H1 (cell line): ENCODE measurements around the gene ZDHHC16. TPM values are rescaled to one million over a fixed set of nuclear protein-coding genes. Genes with fewer than 3 reads are reported as not detected.

ENCODE experiments used
- CTCF ChIA-PET: fragments of 300-600 bp; sonication (Branson Sonifier 250); formaldehyde crosslinking; loops from one replicate; lab custom pipeline; 2021; ENCODE audit not compliant: partially characterized antibody; lab: Charles Lee
- POLR2A ChIA-PET: fragments of 300-600 bp; sonication (Branson Sonifier 250); formaldehyde crosslinking; loops from one replicate; lab custom pipeline; 2021; ENCODE audit warnings: inconsistent platforms; ENCODE audit not compliant: partially characterized antibody; lab: Charles Lee
- DNase-seq, 2 experiments: peaks; one replicate each; pipeline versions ENCODE4 v3.0.0 to v3.0.0-alpha.2; 2010 to 2022; ENCODE audit warnings: low spot score in 2 of 2, low read depth in 1 of 2, mixed read lengths in 1 of 2
- FAIRE-seq: peaks from 2 replicates; lab custom pipeline; 2011; peaks lifted over from hg19 to GRCh38; lab: Jason Lieb, UNC
- H2AFZ ChIP-seq: 2 replicates; pipeline ENCODE4 v1.8.1; 2012; ENCODE audit warnings: low read length, inconsistent platforms
- H2AK5ac ChIP-seq: 2 replicates; pipeline ENCODE4 v1.6.1; 2013; ENCODE audit warnings: low read depth, low read length
- H2BK120ac ChIP-seq: replicated peaks from 2 replicates; pipeline ENCODE3; 2013; ENCODE audit warnings: low read depth, low read length, inconsistent platforms
- H2BK12ac ChIP-seq: 2 replicates; pipeline ENCODE4 v1.6.1; 2013; ENCODE audit warnings: low read depth, low read length
- H2BK15ac ChIP-seq: 2 replicates; pipeline ENCODE4 v1.6.1; 2013; ENCODE audit warnings: low read length
- H2BK20ac ChIP-seq: 2 replicates; pipeline ENCODE4 v1.6.1; 2013; ENCODE audit warnings: low read length
- H2BK5ac ChIP-seq: 2 replicates; pipeline ENCODE4 v1.6.1; 2013; ENCODE audit warnings: low read depth, low read length
- H3K14ac ChIP-seq: 2 replicates; pipeline ENCODE4 v1.6.1; 2013; ENCODE audit warnings: inconsistent platforms; ENCODE audit not compliant: insufficient read length
- H3K18ac ChIP-seq: 2 replicates; pipeline ENCODE4 v1.6.1; 2013; ENCODE audit warnings: low read length; ENCODE audit errors: extremely low read depth
- H3K23ac ChIP-seq: 2 replicates; pipeline ENCODE4 v1.6.1; 2013; ENCODE audit warnings: inconsistent platforms; ENCODE audit not compliant: insufficient read length
- H3K23me2 ChIP-seq: 2 replicates; pipeline ENCODE4 v1.6.1; 2013; ENCODE audit warnings: low read depth, low read length
- H3K27ac ChIP-seq: 2 replicates; pipeline ENCODE4 v1.6.1; 2011; ENCODE audit warnings: low read depth, low read length, inconsistent platforms
- H3K27me3 ChIP-seq, 4 experiments: replicated peaks in 1 of 4; 1 replicate in 1 of 4; 2 replicates in 3 of 4; pipeline versions ENCODE4 v1.6.1 to v1.8.1; 2011 to 2013; ENCODE audit warnings: low read length in 3 of 4, mild to moderate bottlenecking in 3 of 4, inconsistent platforms in 2 of 4, mixed read lengths in 2 of 4, moderate library complexity in 1 of 4; ENCODE audit not compliant: control insufficient read depth in 3 of 4, insufficient read depth in 3 of 4; ENCODE audit errors: extremely low read depth in 1 of 4
- H3K36me3 ChIP-seq, 4 experiments: 2 replicates each; pipeline versions ENCODE4 v1.6.1 to v1.8.1; 2011 to 2013; ENCODE audit warnings: mild to moderate bottlenecking in 4 of 4, low read length in 3 of 4, moderate library complexity in 2 of 4, control low read depth in 1 of 4, inconsistent platforms in 1 of 4; ENCODE audit not compliant: insufficient read depth in 4 of 4, control insufficient read depth in 2 of 4
- H3K4ac ChIP-seq: replicated peaks from 2 replicates; pipeline ENCODE3; 2013; ENCODE audit warnings: low read length, low read depth, mixed read lengths, inconsistent platforms; ENCODE audit not compliant: insufficient read length
- H3K4me1 ChIP-seq, 4 experiments: replicated peaks in 1 of 4; 1 replicate in 1 of 4; 2 replicates in 3 of 4; pipeline versions ENCODE4 v1.6.1 to v1.8.1; 2011 to 2013; ENCODE audit warnings: low read length in 3 of 4, inconsistent platforms in 2 of 4, mixed read lengths in 1 of 4; ENCODE audit not compliant: insufficient read depth in 4 of 4, control insufficient read depth in 3 of 4
- H3K4me2 ChIP-seq, 2 experiments: 2 replicates each; pipeline versions ENCODE4 v1.6.1 to v1.8.1; 2011 to 2013; ENCODE audit warnings: low read depth in 2 of 2, low read length in 2 of 2, control low read depth in 1 of 2, inconsistent platforms in 1 of 2, mild to moderate bottlenecking in 1 of 2; ENCODE audit not compliant: insufficient read depth in 1 of 2
- H3K4me3 ChIP-seq, 4 experiments: fragments of 200-600, 300-600 bp in 1 of 4; sonication (generic), shearing (Covaris generic), sonication (Bioruptor Twin) in 1 of 4; 2 replicates each; pipeline versions ENCODE4 v1.5.1 to v1.8.1; 2011 to 2016; ENCODE audit warnings: low read length in 4 of 4, low read depth in 3 of 4, control low read depth in 2 of 4, inconsistent platforms in 2 of 4, mild to moderate bottlenecking in 2 of 4, mixed read lengths in 1 of 4, moderate library complexity in 1 of 4; ENCODE audit not compliant: insufficient read depth in 2 of 4; ENCODE audit errors: extremely low read depth in 1 of 4
- H3K56ac ChIP-seq: replicated peaks from 2 replicates; pipeline ENCODE3; 2013; ENCODE audit warnings: low read depth, mild to moderate bottlenecking, mixed read lengths, low read length, inconsistent platforms; ENCODE audit not compliant: insufficient read length
- H3K79me1 ChIP-seq: 2 replicates; pipeline ENCODE4 v1.6.1; 2013; ENCODE audit warnings: low read depth, low read length, control low read depth
- H3K79me2 ChIP-seq, 2 experiments: 2 replicates each; pipeline versions ENCODE4 v1.6.1 to v1.8.1; 2012 to 2013; ENCODE audit warnings: low read length in 2 of 2, mild to moderate bottlenecking in 2 of 2, inconsistent platforms in 1 of 2; ENCODE audit not compliant: insufficient read depth in 2 of 2, control insufficient read depth in 1 of 2
- H3K9ac ChIP-seq, 4 experiments: replicated peaks in 1 of 4; 1 replicate in 1 of 4; 2 replicates in 3 of 4; pipeline versions ENCODE4 v1.6.1 to v1.8.1; 2011 to 2013; ENCODE audit warnings: low read depth in 3 of 4, low read length in 3 of 4, control low read depth in 2 of 4, mild to moderate bottlenecking in 2 of 4, moderate library complexity in 2 of 4, inconsistent platforms in 1 of 4; ENCODE audit errors: extremely low read depth in 1 of 4
- H3K9me3 ChIP-seq, 2 experiments: 2 replicates each; pipeline versions ENCODE4 v1.6.1 to v1.8.1; 2012 to 2013; ENCODE audit warnings: mild to moderate bottlenecking in 2 of 2, moderate library complexity in 2 of 2, control low read depth in 1 of 2, inconsistent platforms in 1 of 2, low read depth in 1 of 2, low read length in 1 of 2, mixed read lengths in 1 of 2; ENCODE audit not compliant: insufficient read depth in 2 of 2
- H4K20me1 ChIP-seq, 2 experiments: replicated peaks in 1 of 2; 2 replicates each; pipeline versions ENCODE3 to v1.8.1; 2011 to 2013; ENCODE audit warnings: inconsistent platforms in 2 of 2, low read length in 2 of 2, mild to moderate bottlenecking in 1 of 2; ENCODE audit not compliant: insufficient read depth in 2 of 2, control insufficient read depth in 1 of 2
- H4K5ac ChIP-seq: 2 replicates; pipeline ENCODE4 v1.6.1; 2013; ENCODE audit warnings: low read length, low read depth, mixed read lengths, inconsistent platforms; ENCODE audit not compliant: insufficient read length
- H4K8ac ChIP-seq: 2 replicates; pipeline ENCODE4 v1.8.0; 2013; ENCODE audit warnings: mild to moderate bottlenecking, moderate library complexity, low read length, inconsistent platforms; ENCODE audit not compliant: insufficient read depth; ENCODE audit errors: extremely low read depth
- H4K91ac ChIP-seq: replicated peaks from 2 replicates; pipeline ENCODE3; 2013; ENCODE audit warnings: low read length, mixed read lengths, inconsistent platforms; ENCODE audit not compliant: insufficient read length
- BACH1 ChIP-seq: IDR thresholded peaks from 2 replicates; pipeline ENCODE4 v1.6.1; 2012; ENCODE audit warnings: low read length, improper control_type of control experiment
- JUN ChIP-seq: IDR thresholded peaks from 2 replicates; pipeline ENCODE4 v1.6.1; 2011; ENCODE audit warnings: low read depth, mild to moderate bottlenecking, improper control_type of control experiment, low read length
- KDM4A ChIP-seq: IDR thresholded peaks from one replicate; pipeline ENCODE4 v1.7.1; 2012; ENCODE audit warnings: low read depth, mild to moderate bottlenecking, moderate library complexity, low read length, inconsistent platforms; ENCODE audit not compliant: severe bottlenecking
- RFX5 ChIP-seq: IDR thresholded peaks from 2 replicates; pipeline ENCODE4 v1.6.1; 2011; ENCODE audit warnings: low read depth, low read length, improper control_type of control experiment, borderline replicate concordance
- SUZ12 ChIP-seq: fragments of 200-600 bp; sonication (generic); IDR thresholded peaks from 2 replicates; pipeline ENCODE4 v1.6.1; 2012; ENCODE audit warnings: mild to moderate bottlenecking, inconsistent platforms, low read length, moderate library complexity, mixed read lengths
- WGBS, 2 experiments: shearing (Covaris generic) in 1 of 2; methylation state at CpG; one replicate each; pipeline versions ENCODE4 v1.1.6 to v1.1.7; 2013 to 2015; ENCODE audit warnings: low lambda C conversion rate in 2 of 2, mixed read lengths in 2 of 2, inconsistent platforms in 1 of 2, low coverage in 1 of 2, missing lambda C conversion rate in 1 of 2; ENCODE audit not compliant: insufficient replicate concordance in 2 of 2, insufficient coverage in 1 of 2, insufficient read length in 1 of 2; ENCODE audit errors: extremely low coverage in 1 of 2, missing lambda C conversion rate in 1 of 2; 5-methylcytosine and 5-hydroxymethylcytosine counted together
- polyA plus RNA-seq, 7 experiments: library from polyadenylated mRNA; depleted of rRNA in 3 of 7; stranded (reverse) in 5 of 7; unstranded in 2 of 7; fragments of >200 nt in 5 of 7; fragments of 200-250 nt in 2 of 7; gene quantifications; 1 replicate in 5 of 7; 2 replicates in 1 of 7; 4 replicates in 1 of 7; pipeline versions ENCODE4 v1.2.1 to v1.2.3, GENCODE V29; 2011 to 2013; ENCODE audit warnings: missing spikeins in 2 of 7, mixed read lengths in 2 of 7
- total RNA-seq: library from RNA; stranded (reverse); fragmentation: NEBNext Ultra II Directional; extraction: Animal tissue kit (Norgen Biotek cat#: 25700); gene quantifications from 2 replicates; pipeline ENCODE4 v1.2.1, GENCODE V29; 2021
- TF ChIP-seq, protein P1 (sequence below): IDR thresholded peaks from 2 replicates; pipeline ENCODE4 v1.6.1; 2011; ENCODE audit warnings: low read depth, mild to moderate bottlenecking, low read length; ENCODE audit not compliant: insufficient read depth

ZDHHC16 gene
- total and polyA plus RNA-seq, 2 of the 8 experiments (the other 6 are each of a cell fraction or from before 2014, with no cell fraction given), result 45.9 to 108 TPM

GRCh38 chr10:97416565-97416964 is 29.4 kb upstream of the ZDHHC16 start:
- H3K79me2 ChIP-seq, result no peaks in the 10 kb centered on the region
- H3K79me1 ChIP-seq, result no peaks in the 10 kb centered on the region
- H2BK15ac ChIP-seq, result no peak overlapping the region
- H3K4ac ChIP-seq, result no peak overlapping the region
- H4K8ac ChIP-seq, result no peak overlapping the region
- no peak overlapping the region for H3K4me2 ChIP-seq
- H3K9me3 ChIP-seq, result no peaks in the 10 kb centered on the region
- no peak overlapping the region for H3K18ac ChIP-seq
- no peaks in the 10 kb centered on the region for H4K20me1 ChIP-seq
- no peak overlapping the region for H2AK5ac ChIP-seq
- no peak overlapping the region for H2BK5ac ChIP-seq
- H3K27me3 ChIP-seq, result no peaks in the 10 kb centered on the region
- H3K23ac ChIP-seq, result no peak overlapping the region
- H3K4me3 ChIP-seq, result no peak overlapping the region
- no peak overlapping the region for H2BK20ac ChIP-seq
- H3K14ac ChIP-seq, result no peak overlapping the region
- no peak overlapping the region for H2BK12ac ChIP-seq
- WGBS, 2 experiments, result 90% methylated on average over 6 of the region's 6 CpGs; no CpG with 5 or more reads in 1 of the 2 experiments
- peaks cover 0 to 7% (median 1%) of the 10 kb centered on the region in 4 experiments; a peak in 2 of 7 replicates for H3K4me1 ChIP-seq
- H3K9ac ChIP-seq, result no peak overlapping the region
- H2BK120ac ChIP-seq, result no peak overlapping the region
- no peak for FAIRE-seq
- no peak for DNase-seq
- no peak overlapping the region for H4K5ac ChIP-seq
- POLR2A ChIA-PET, result interaction anchor here (1.4 kb wide), 1 partner anchor 18 kb away, joined by 5 read pairs; no protein-coding TSS in a partner anchor
- no peaks in the 10 kb centered on the region for H3K23me2 ChIP-seq
- no peaks in the 10 kb centered on the region for H3K36me3 ChIP-seq
- no peak overlapping the region for H3K27ac ChIP-seq
- CTCF ChIA-PET, result no interaction called here
- H2AFZ ChIP-seq, result no peak overlapping the region
- no peak overlapping the region for H4K91ac ChIP-seq
- H3K56ac ChIP-seq, result no peak overlapping the region
- TF ChIP-seq SUZ12 (no peak), RFX5 (no peak), BACH1 (no peak), KDM4A (no peak), JUN (no peak)
- TF ChIP-seq, protein P1, sequence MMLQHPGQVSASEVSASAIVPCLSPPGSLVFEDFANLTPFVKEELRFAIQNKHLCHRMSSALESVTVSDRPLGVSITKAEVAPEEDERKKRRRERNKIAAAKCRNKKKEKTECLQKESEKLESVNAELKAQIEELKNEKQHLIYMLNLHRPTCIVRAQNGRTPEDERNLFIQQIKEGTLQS, result no peak
